ENCODE results near the gene MICAL3.
A peak's percentile ranks its signal among the peaks of the same experiment; 100 is the strongest.

The MICAL3 gene

GRCh38 chr22:17920145-17920605 lies 104.2 kb downstream of the MICAL3 start:
- no peak for TF ChIP-seq ESRRG (CRISPR knock-in tag; IDR thresholded peaks at IDR 0.05)
- no peak for TF ChIP-seq TSHZ2 (CRISPR knock-in tag; IDR thresholded peaks at IDR 0.05)
- TF ChIP-seq RARB (CRISPR knock-in tag; IDR thresholded peaks at IDR 0.05): no peak
- no peak for TF ChIP-seq PPARA (CRISPR knock-in tag; IDR thresholded peaks at IDR 0.05; ENCODE audit: borderline replicate concordance)
- no peak for TF ChIP-seq ZNF565 (CRISPR knock-in tag; conservative IDR thresholded peaks at IDR 0.05; ENCODE audit: low read depth)
- TF ChIP-seq TCF4 (CRISPR knock-in tag; IDR thresholded peaks at IDR 0.05; ENCODE audit: borderline replicate concordance): no peak
- no peak for TF ChIP-seq OSR1 (CRISPR knock-in tag; IDR thresholded peaks at IDR 0.05)
- no peak for TF ChIP-seq ISL1 (CRISPR knock-in tag; IDR thresholded peaks at IDR 0.05)
- TF ChIP-seq SNAI2 (CRISPR knock-in tag; IDR thresholded peaks at IDR 0.05): no peak
- no peak for TF ChIP-seq ZFP3 (CRISPR knock-in tag; IDR thresholded peaks at IDR 0.05)
- TF ChIP-seq BACH2 (CRISPR knock-in tag; IDR thresholded peaks at IDR 0.05; ENCODE audit: borderline replicate concordance): no peak
- TF ChIP-seq ZNF8 (CRISPR knock-in tag; IDR thresholded peaks at IDR 0.05): no peak
- TF ChIP-seq PATZ1 (CRISPR knock-in tag; IDR thresholded peaks at IDR 0.05; ENCODE audit: borderline replicate concordance): no peak
- no peak for TF ChIP-seq CSDC2 (CRISPR knock-in tag; IDR thresholded peaks at IDR 0.05)
- no peak for TF ChIP-seq CSRNP3 (CRISPR knock-in tag; IDR thresholded peaks at IDR 0.05)
- TF ChIP-seq CREB5 (CRISPR knock-in tag; IDR thresholded peaks at IDR 0.05; ENCODE audit: low read depth): no peak
- no peak for TF ChIP-seq GLIS3 (CRISPR knock-in tag; IDR thresholded peaks at IDR 0.05)
- TF ChIP-seq POU6F1 (CRISPR knock-in tag; IDR thresholded peaks at IDR 0.05; ENCODE audit: borderline replicate concordance, low read depth): no peak
- TF ChIP-seq TOX (CRISPR knock-in tag; IDR thresholded peaks at IDR 0.05; ENCODE audit: borderline replicate concordance): no peak

GRCh38 chr22:17919276-17920144 lies 104.9 kb downstream of the MICAL3 start:
- TF ChIP-seq TCF4 (CRISPR knock-in tag; IDR thresholded peaks at IDR 0.05; ENCODE audit: borderline replicate concordance): no peak
- no peak for TF ChIP-seq ZNF8 (CRISPR knock-in tag; IDR thresholded peaks at IDR 0.05)
- TF ChIP-seq ZNF70 (CRISPR knock-in tag; IDR thresholded peaks at IDR 0.05): no peak
- no peak for TF ChIP-seq POU6F1 (CRISPR knock-in tag; IDR thresholded peaks at IDR 0.05; ENCODE audit: borderline replicate concordance, low read depth)
- TF ChIP-seq CREB5 (CRISPR knock-in tag; IDR thresholded peaks at IDR 0.05; ENCODE audit: low read depth): no peak
- no peak for TF ChIP-seq ISL1 (CRISPR knock-in tag; IDR thresholded peaks at IDR 0.05)
- TF ChIP-seq OSR1 (CRISPR knock-in tag; IDR thresholded peaks at IDR 0.05): no peak
- TF ChIP-seq TOX (CRISPR knock-in tag; IDR thresholded peaks at IDR 0.05; ENCODE audit: borderline replicate concordance): no peak
- no peak for TF ChIP-seq BACH2 (CRISPR knock-in tag; IDR thresholded peaks at IDR 0.05; ENCODE audit: borderline replicate concordance)
- no peak for TF ChIP-seq CSRNP3 (CRISPR knock-in tag; IDR thresholded peaks at IDR 0.05)
- TF ChIP-seq PATZ1 (CRISPR knock-in tag; IDR thresholded peaks at IDR 0.05; ENCODE audit: borderline replicate concordance): no peak
- TF ChIP-seq ESRRG (CRISPR knock-in tag; IDR thresholded peaks at IDR 0.05): no peak
- TF ChIP-seq GLIS3 (CRISPR knock-in tag; IDR thresholded peaks at IDR 0.05): no peak
- TF ChIP-seq RARB (CRISPR knock-in tag; IDR thresholded peaks at IDR 0.05): no peak
- ATAC-seq: no peak

More at GRCh38 chr22:17920145-17920605, 104.2 kb downstream of the MICAL3 start:
- peak; percentile 66 for ATAC-seq
